Activated CD4-positive, alpha-beta T cell treated with anti-CD3 and anti-CD28 coated beads, Interleukin-2, Interleukin-4, amounts not matched to agents 100 ng/mL and 50 ng/mL, durations not matched to agents 16 hours and 8 hours (primary cell): ENCODE data around the gene TOR1B.
"Not testable (repeated sequence)": the region's sequence is repeated elsewhere in the genome, so short reads cannot be mapped to it uniquely, and the experiment has no call there.

ENCODE experiments used
- DNase-seq: peaks from one replicate; pipeline ENCODE4 v3.0.0-alpha.2; 2020; ENCODE audit warnings: low spot score

The TOR1B gene

GRCh38 chr9:129776938-129777768 lies 25.8 kb upstream of the TOR1B start:
- peak; percentile 28 for DNase-seq

GRCh38 chr9:129777769-129778130 lies 25.2 kb upstream of the TOR1B start:
- no peak for DNase-seq

GRCh38 chr9:129778469-129778868 lies 24.5 kb upstream of the TOR1B start:
- no peak for DNase-seq

GRCh38 chr9:129779560-129780190 lies 23.3 kb upstream of the TOR1B start:
- DNase-seq: no peak

- DNase-seq: no peak
Measured at GRCh38 chr9:129781131-129781530, 21.9 kb upstream of the TOR1B start.

- DNase-seq: no peak
Measured at GRCh38 chr9:129781981-129782380, 21.0 kb upstream of the TOR1B start.

GRCh38 chr9:129783516-129784361 lies 19.2 kb upstream of the TOR1B start:
- DNase-seq: peak; percentile 84

- DNase-seq: not testable (repeated sequence)
Measured at GRCh38 chr9:129784970-129785369, 18.0 kb upstream of the TOR1B start.

GRCh38 chr9:129785866-129786265 lies 17.1 kb upstream of the TOR1B start:
- DNase-seq: no peak

GRCh38 chr9:129786481-129786880 lies 16.5 kb upstream of the TOR1B start:
- DNase-seq: no peak

GRCh38 chr9:129794549-129794948 lies 8.4 kb upstream of the TOR1B start:
- DNase-seq: no peak

GRCh38 chr9:129796029-129796428 lies 7.0 kb upstream of the TOR1B start:
- not testable (repeated sequence) for DNase-seq

GRCh38 chr9:129798973-129799372 lies 4.0 kb upstream of the TOR1B start:
- no peak for DNase-seq

- DNase-seq: no peak
Measured at GRCh38 chr9:129801504-129801903, 1.5 kb upstream of the TOR1B start.

GRCh38 chr9:129803676-129804060 lies 684 bp downstream of the TOR1B start:
- DNase-seq: no peak

GRCh38 chr9:129806061-129806460 lies 3.1 kb downstream of the TOR1B start:
- DNase-seq: no peak

- no peak for DNase-seq
Measured at GRCh38 chr9:129809346-129809745, 6.4 kb downstream of the TOR1B start.

- DNase-seq: no peak
Measured at GRCh38 chr9:129810116-129810515, 7.1 kb downstream of the TOR1B start.

GRCh38 chr9:129810788-129811187 lies 7.8 kb downstream of the TOR1B start:
- no peak for DNase-seq

GRCh38 chr9:129811967-129812363 lies 9.0 kb downstream of the TOR1B start:
- DNase-seq: no peak

- no peak for DNase-seq
Measured at GRCh38 chr9:129812385-129812784, 9.4 kb downstream of the TOR1B start.

GRCh38 chr9:129813661-129814060 lies 10.7 kb downstream of the TOR1B start:
- DNase-seq: no peak
